Suppressor macrophage treated with lipopolysaccharide for 4 hours (primary cell): Measurements from ENCODE around the gene TJP3.
A peak's percentile ranks its signal among the peaks of the same experiment; 100 is the strongest.

Source experiments
- DNase-seq: peaks from one replicate; pipeline ENCODE4 v3.0.0-alpha.2; 2020

Gene TJP3

DNA sequence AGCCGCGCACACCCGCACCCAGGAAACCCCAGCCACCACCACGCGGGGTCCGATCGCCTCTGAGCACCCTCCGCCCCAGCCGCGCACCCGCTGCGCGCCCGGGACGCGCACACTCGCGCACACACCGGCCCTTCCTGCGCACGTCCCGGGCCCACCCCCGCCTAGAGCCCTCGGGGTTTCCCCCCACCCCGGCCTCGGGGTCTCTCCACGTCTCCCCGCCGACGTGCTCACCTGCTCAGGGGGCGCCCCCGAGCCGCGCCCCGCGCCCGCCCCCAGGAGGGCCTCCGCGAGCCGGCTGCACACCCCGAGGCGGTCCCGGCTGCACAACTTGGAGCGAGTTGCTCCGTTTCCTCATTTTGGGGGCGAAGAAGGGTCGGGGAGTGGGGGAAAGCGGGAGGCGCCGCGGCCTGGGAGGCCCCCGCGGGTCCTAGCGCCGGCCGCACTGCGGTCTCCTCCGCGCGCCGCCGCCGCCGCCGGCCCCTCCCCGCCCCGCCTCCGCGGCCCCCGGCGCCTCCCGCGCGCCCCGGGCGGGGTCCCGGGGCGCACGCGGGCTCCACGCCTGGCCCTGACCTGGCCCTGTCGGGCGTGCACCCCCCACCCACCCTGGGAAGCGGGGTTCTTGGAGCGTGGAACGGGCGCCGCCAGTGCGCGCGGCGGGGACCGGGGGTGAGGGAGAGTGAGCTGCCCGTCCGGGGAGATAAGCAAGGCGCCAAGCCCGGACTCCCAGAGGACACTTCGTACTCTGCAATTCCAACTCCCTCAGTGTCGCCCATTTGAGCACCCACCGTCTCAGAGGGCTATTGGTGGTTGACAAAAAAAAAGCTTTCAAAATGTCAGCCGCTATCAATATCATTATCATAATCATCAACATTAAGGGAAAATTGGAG is 78.0 kb downstream of the TJP3 start, which contains the start of gene MATK:
TSS of gene MATK (minus strand) at position 444 of the 887 bp plus-strand sequence. CDS start 1,246 bp downstream, outside the sequence.
- DNase-seq: peak; percentile 19

DNA sequence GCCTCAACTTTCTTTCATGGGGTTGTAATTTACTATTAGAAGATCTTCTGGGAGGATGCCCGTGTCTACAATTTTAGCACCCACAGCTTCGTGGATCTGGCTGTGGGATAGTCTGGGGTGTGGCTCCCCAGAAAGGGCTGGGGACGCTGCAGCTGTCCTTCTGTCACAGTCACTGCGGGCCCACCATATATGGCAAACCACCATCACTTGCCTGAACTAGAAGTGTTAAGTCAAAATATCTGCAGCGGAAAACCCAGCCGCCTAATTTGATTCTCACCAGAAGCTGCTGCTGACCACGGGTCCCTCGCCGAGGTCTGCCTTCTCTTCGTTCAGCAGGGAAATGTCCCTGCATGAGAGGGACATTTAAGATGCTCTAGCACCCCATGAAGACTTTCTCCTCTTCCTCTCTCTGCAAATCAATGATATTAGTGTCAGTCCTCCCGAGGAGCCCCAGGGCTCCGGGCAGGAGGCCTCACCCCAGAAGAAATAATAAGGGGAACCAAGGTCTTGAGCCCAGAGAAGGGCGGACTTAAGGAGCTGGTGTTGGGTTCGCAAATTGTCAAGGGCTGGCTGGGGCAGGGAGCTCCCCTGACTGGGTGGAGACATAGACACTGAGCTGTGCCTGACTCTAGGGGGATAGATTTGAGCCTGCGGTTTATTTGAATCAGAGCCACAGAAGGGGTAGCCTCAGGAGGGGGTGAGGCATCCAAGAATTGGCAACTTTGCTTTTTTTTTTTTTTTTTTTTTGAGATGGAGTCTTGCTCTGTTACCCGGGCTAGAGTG is 81.0 kb downstream of the TJP3 start:
- DNase-seq: no peak

- no peak for DNase-seq
These were observed 82.1 kb downstream of the TJP3 start for GRCh38 chr19:3790209-3790734.

- no peak for DNase-seq
These were observed 82.8 kb downstream of the TJP3 start for GRCh38 chr19:3790941-3791340.

DNA sequence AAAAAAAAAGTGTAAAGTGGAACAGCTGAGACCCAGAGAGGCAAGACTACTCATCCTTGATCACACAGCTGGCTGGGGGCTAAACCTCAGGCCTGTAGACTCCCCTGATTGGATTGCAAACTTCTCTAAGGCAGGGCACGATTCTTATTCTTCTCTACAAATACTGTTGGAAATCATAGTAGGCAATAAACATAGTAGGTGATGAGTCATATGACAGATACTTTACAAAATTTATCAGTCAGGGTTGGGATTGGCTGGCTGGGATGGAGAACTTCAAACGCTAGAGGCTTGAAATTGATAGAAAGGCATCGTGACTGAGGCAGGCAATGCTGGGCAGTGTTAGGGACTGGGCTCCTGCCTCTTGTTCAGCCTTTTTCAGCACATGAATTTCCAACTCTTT is 83.9 kb downstream of the TJP3 start:
- DNase-seq: no peak

GRCh38 chr19:3793799-3794198 is 85.6 kb downstream of the TJP3 start:
- DNase-seq: no peak

DNA sequence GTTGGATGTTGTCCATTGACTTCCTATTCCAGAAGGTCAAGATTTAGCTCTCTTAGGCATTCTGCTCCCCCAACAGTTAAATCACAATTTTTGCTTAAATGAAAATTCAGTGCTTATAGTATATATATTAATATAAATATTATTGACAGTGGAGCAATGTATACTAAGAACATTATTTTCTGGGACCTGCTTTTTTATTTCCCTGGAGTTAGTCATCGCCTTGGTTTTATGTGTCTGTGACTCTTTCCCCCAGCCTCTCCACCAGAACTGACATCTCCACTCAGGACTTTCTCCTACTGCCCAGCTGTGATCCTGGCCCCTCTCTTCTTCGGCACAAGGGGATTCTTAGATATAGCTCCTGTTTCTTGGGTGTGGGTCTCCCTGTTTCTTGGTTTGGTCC is 88.2 kb downstream of the TJP3 start:
- no peak for DNase-seq

DNA sequence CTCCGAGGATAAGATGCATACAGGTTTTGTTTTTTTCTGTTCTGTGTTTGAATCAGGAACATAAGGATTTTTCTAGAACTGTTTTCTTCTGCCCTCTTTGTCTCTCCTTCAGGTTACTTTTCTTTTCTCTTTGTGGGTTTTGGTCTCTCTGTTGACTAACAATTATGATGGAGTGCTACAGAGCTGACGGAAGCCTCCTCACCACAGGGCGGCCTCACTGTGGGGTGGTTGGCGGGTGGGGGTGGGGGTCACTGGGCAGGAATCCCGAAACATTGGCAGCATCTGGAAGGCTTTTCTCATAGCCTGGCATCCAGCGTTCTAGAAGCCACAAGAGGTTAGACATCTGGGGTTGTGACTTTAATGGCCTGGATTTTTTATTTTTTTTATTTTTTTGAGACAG is 90.0 kb downstream of the TJP3 start:
- DNase-seq: no peak
